Mucosa of stomach (tissue), 1 donor: Measurements from ENCODE around the gene NDUFC2.
"Not testable (repeated sequence)": the region's sequence is repeated elsewhere in the genome, so short reads cannot be mapped to it uniquely, and the experiment has no call there.

Source experiments
- H3K27me3 ChIP-seq: one replicate; pipeline ENCODE4 v1.7.0; 2013; ENCODE audit warnings: mild to moderate bottlenecking, low read length; ENCODE audit not compliant: control insufficient read depth, insufficient read depth
- H3K36me3 ChIP-seq: one replicate; pipeline ENCODE4 v1.7.0; 2013; ENCODE audit warnings: low read length; ENCODE audit not compliant: control insufficient read depth, insufficient read depth
- H3K4me1 ChIP-seq: one replicate; pipeline ENCODE4 v1.7.0; 2013; ENCODE audit warnings: mild to moderate bottlenecking, low read length; ENCODE audit not compliant: control insufficient read depth, insufficient read depth
- H3K4me3 ChIP-seq: one replicate; pipeline ENCODE4 v1.7.0; 2013; ENCODE audit warnings: low read length
- H3K9ac ChIP-seq: one replicate; pipeline ENCODE4 v1.7.0; 2013; ENCODE audit warnings: mild to moderate bottlenecking, low read length, moderate library complexity
- H3K9me3 ChIP-seq: one replicate; pipeline ENCODE4 v1.7.0; 2013; ENCODE audit warnings: mild to moderate bottlenecking, low read length, moderate library complexity; ENCODE audit not compliant: control insufficient read depth
- donor health status: Pancreatic carcinoma.

The NDUFC2 gene

GRCh38 chr11:78044706-78045105 lies 35.0 kb downstream of the NDUFC2 start:
- Histone ChIP-seq H3K9me3 (no peaks in the 10 kb centered on the region), H3K36me3 (no peaks in the 10 kb centered on the region), H3K4me3 (no peak overlapping the region), H3K4me1 (peaks cover 49% of the 10 kb centered on the region), H3K27me3 (no peaks in the 10 kb centered on the region), H3K9ac (no peak overlapping the region)

GRCh38 chr11:78041843-78042440 lies 37.7 kb downstream of the NDUFC2 start:
- Histone ChIP-seq H3K36me3 (no peaks in the 10 kb centered on the region), H3K27me3 (no peaks in the 10 kb centered on the region), H3K9me3 (no peaks in the 10 kb centered on the region), H3K9ac (no peak overlapping the region), H3K4me3 (no peak overlapping the region), H3K4me1 (peaks cover 75% of the 10 kb centered on the region)

GRCh38 chr11:78041380-78041719 lies 38.3 kb downstream of the NDUFC2 start:
- not testable (repeated sequence) for H3K9ac ChIP-seq, H3K27me3 ChIP-seq, H3K9me3 ChIP-seq, H3K4me3 ChIP-seq, H3K36me3 ChIP-seq
- peaks cover 79% of the 10 kb centered on the region for H3K4me1 ChIP-seq

- Histone ChIP-seq H3K9ac (no peak overlapping the region), H3K9me3 (no peaks in the 10 kb centered on the region), H3K27me3 (no peaks in the 10 kb centered on the region), H3K4me1 (peaks cover 79% of the 10 kb centered on the region), H3K36me3 (no peaks in the 10 kb centered on the region), H3K4me3 (no peak overlapping the region)
Observed at GRCh38 chr11:78040691-78041379, 38.8 kb downstream of the NDUFC2 start.

- H3K9ac ChIP-seq = peak overlapping the region; percentile 44
- no peaks in the 10 kb centered on the region for H3K27me3 ChIP-seq
- no peaks in the 10 kb centered on the region for H3K36me3 ChIP-seq
- H3K9me3 ChIP-seq = no peaks in the 10 kb centered on the region
- no peak overlapping the region for H3K4me3 ChIP-seq
- peaks cover 72% of the 10 kb centered on the region for H3K4me1 ChIP-seq
Observed at GRCh38 chr11:78039919-78040671, 39.6 kb downstream of the NDUFC2 start.

DNA sequence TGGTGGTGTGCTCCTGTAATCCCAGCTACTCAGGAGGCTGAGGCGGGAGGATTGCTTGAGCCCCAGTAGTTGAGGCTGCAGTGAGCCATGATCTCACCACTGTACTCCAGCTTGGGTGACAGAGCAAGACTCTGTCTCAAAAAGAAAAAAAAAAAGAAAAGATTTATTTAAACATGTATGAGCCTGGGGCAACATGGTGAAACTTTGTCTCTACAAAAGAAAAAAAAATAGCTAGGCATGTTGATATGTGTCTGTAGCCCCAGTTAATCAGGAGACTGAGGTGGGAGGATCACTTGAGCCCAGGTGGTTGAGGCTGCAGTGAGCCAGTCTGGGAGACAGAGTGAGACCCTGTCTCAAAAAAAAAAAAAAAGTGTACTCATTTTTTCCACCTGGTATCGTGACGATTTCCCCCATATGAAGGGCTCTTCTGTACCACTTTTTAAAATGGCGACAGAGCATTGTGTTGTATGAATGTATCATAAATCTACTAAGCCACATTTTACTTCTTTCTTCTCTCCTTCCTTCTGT lies 40.2 kb downstream of the NDUFC2 start:
- peak overlapping the region; percentile 44 for H3K9ac ChIP-seq
- H3K4me3 ChIP-seq = no peak overlapping the region
- H3K4me1 ChIP-seq = peaks cover 67% of the 10 kb centered on the region

GRCh38 chr11:78038697-78039313 lies 40.9 kb downstream of the NDUFC2 start:
- H3K36me3 ChIP-seq = no peaks in the 10 kb centered on the region

More for the DNA sequence above, 40.2 kb downstream of the NDUFC2 start:
- no peaks in the 10 kb centered on the region for H3K36me3 ChIP-seq
- H3K27me3 ChIP-seq = no peaks in the 10 kb centered on the region
- H3K9me3 ChIP-seq = no peaks in the 10 kb centered on the region

GRCh38 chr11:78037825-78038620 lies 41.6 kb downstream of the NDUFC2 start:
- H3K4me1 ChIP-seq = peaks cover 53% of the 10 kb centered on the region
- no peak overlapping the region for H3K4me3 ChIP-seq
- H3K36me3 ChIP-seq = no peaks in the 10 kb centered on the region
- no peak overlapping the region for H3K9ac ChIP-seq
- no peaks in the 10 kb centered on the region for H3K9me3 ChIP-seq
- no peaks in the 10 kb centered on the region for H3K27me3 ChIP-seq

More at GRCh38 chr11:78038697-78039313, 40.9 kb downstream of the NDUFC2 start:
- H3K27me3 ChIP-seq = no peaks in the 10 kb centered on the region
- H3K4me1 ChIP-seq = peaks cover 60% of the 10 kb centered on the region
- H3K9ac ChIP-seq = no peak overlapping the region
- H3K4me3 ChIP-seq = no peak overlapping the region
- H3K9me3 ChIP-seq = no peaks in the 10 kb centered on the region

GRCh38 chr11:78037056-78037455 lies 42.6 kb downstream of the NDUFC2 start:
- peaks cover 53% of the 10 kb centered on the region for H3K4me1 ChIP-seq
- H3K9me3 ChIP-seq = no peaks in the 10 kb centered on the region
- H3K4me3 ChIP-seq = no peak overlapping the region
- no peaks in the 10 kb centered on the region for H3K36me3 ChIP-seq
- H3K9ac ChIP-seq = no peak overlapping the region
- H3K27me3 ChIP-seq = no peaks in the 10 kb centered on the region

DNA sequence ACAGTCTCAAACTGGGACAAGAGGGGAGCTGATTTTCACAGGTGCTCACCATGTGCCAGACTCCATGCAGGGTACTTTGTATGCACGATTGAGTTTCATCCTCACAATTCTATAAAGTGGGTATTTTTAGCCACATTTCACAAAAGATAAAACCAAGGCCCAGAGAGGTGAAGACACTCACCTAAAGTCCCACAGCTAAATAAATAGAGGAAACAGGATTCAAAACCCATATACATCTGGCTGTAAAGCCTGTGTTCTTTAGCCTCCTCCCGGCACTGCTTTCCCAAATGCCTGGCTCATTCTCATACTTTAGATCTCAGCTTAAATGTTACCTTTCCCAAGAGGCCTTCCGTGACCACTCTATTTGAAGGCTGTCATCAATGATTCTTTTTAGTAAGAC lies 43.3 kb downstream of the NDUFC2 start:
- Histone ChIP-seq H3K9ac (no peak overlapping the region), H3K4me1 (peaks cover 59% of the 10 kb centered on the region), H3K36me3 (no peaks in the 10 kb centered on the region), H3K27me3 (no peaks in the 10 kb centered on the region), H3K9me3 (no peaks in the 10 kb centered on the region), H3K4me3 (no peak overlapping the region)

DNA sequence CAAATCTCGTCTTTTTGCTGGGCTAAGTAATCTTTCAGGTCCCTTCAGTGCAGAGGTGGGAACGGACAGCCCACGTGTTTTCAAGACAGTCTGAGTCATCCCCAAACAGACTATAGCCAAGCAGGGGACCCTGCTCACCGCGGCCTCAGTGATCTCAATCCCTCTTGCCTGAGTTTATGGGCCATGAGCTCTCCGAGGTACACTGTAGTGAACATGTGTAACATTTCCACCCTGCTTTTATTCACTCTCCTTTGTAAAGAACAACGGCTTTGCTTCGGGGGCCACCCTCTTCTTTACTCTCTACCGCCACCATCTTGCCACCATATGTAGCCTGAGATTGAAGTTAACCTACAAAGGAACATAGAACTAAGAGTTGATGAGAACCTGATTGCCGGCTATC lies 45.0 kb downstream of the NDUFC2 start:
- no peak overlapping the region for H3K4me3 ChIP-seq
- no peaks in the 10 kb centered on the region for H3K36me3 ChIP-seq
- H3K9me3 ChIP-seq = no peaks in the 10 kb centered on the region
- H3K27me3 ChIP-seq = no peaks in the 10 kb centered on the region
- H3K4me1 ChIP-seq = peaks cover 52% of the 10 kb centered on the region
- H3K9ac ChIP-seq = no peak overlapping the region
